AG04450 (cell line): ENCODE results near the gene FBXL15. TPM values are rescaled to one million over a fixed set of nuclear protein-coding genes. Genes with fewer than 3 reads are reported as not detected.
A peak's percentile ranks its signal among the peaks of the same experiment; 100 is the strongest.

Experiments
- CTCF ChIA-PET: fragments of 300-600, 350-600 bp; formaldehyde crosslinking; extraction: SDS; loops from one replicate; lab custom pipeline; 2022; ENCODE audit warnings: antibody characterized with exemption, inconsistent platforms; lab: Charles Lee
- POLR2A ChIA-PET: fragments of 350-600 bp; formaldehyde crosslinking; extraction: SDS; loops from one replicate; lab custom pipeline; 2021; ENCODE audit warnings: antibody characterized with exemption, inconsistent platforms; lab: Yijun Ruan, JAX
- DNase-seq: peaks from one replicate; pipeline ENCODE4 v3.0.0-alpha.2; 2011; ENCODE audit warnings: low read depth, low spot score
- H3K27ac ChIP-seq: one replicate; pipeline ENCODE4 v1.5.1; 2012; ENCODE audit warnings: low read depth, low read length, control low read depth
- H3K27me3 ChIP-seq: one replicate; pipeline ENCODE4 v1.6.0; 2012; ENCODE audit warnings: low read length; ENCODE audit not compliant: control insufficient read depth, insufficient read depth
- H3K4me3 ChIP-seq: 2 replicates; pipeline ENCODE4 v1.5.1; 2011; ENCODE audit warnings: mild to moderate bottlenecking, low read depth, low read length, control low read depth
- H3K9me3 ChIP-seq: 2 replicates; pipeline ENCODE4 v1.5.1; 2012; ENCODE audit warnings: low read length; ENCODE audit not compliant: control insufficient read depth, insufficient read depth
- polyA plus RNA-seq: library from polyadenylated mRNA; depleted of rRNA; stranded (reverse); fragments of >200 nt; gene quantifications from 2 replicates; pipeline ENCODE4 v1.2.3, GENCODE V29; 2011
- TF ChIP-seq, protein P1 (sequence below): IDR thresholded peaks from 2 replicates; pipeline ENCODE4 v1.5.1; 2011; ENCODE audit warnings: low read depth, low read length, control low read depth, inconsistent platforms

The FBXL15 gene
- polyA plus RNA-seq, 1 experiment, result 2.7 TPM

DNA sequence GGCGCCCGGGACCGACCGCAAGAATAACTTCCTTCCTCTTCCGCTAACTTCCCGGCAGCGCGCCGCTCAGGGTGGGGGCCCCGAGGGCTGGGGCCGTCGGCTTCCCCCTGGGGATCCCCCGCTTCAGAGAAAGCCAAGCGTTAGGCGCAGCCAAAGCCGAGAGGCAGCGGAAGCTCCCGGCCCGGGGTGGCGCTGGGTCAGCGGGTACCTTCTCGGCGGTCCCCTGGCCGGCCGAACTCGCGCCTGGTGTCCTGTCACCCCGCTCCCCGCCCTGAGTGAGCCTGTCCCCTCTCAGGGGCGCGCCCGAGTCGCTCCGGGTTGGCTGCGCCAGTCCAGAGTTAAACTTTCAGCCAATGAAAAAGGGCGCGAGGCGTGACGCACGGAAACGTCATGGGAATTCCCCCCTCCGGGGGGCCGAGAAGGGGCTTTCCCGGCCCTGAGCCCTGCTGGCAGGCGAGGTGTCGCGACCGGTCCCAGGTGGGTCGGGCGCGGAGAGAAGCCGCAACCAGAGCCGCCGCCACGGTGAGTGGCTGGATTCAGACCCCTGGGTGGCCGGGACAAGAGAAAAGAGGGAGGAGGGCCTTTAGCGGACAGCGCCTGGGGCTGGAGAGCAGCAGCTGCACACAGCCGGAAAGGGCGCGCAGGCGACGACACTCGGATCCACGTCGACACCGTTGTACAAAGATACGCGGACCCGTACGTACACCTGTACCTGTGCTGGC lies 26.4 kb upstream of the FBXL15 start:
- peak overlapping the region; percentile 82 for H3K4me3 ChIP-seq
- H3K27ac ChIP-seq, result peak overlapping the region; percentile 99
- peaks cover 3% of the 10 kb centered on the region for H3K27me3 ChIP-seq
- peak; percentile 82 for DNase-seq
- ChIA-PET CTCF (interaction anchor here (0.6 to 3.3 kb wide), 27 partner anchors 8 to 234 kb away, joined by 3 to 28 read pairs (median 5); partner anchors contain the start of genes ELOVL3 and FBXL15), POLR2A (interaction anchor here (0.7 to 1.0 kb wide), 2 partner anchors 82 to 164 kb away, joined by 3 read pairs; no protein-coding TSS in a partner anchor)
- no peaks in the 10 kb centered on the region; the same call in 1 of the 2 replicates for H3K9me3 ChIP-seq
- TF ChIP-seq, protein P1, sequence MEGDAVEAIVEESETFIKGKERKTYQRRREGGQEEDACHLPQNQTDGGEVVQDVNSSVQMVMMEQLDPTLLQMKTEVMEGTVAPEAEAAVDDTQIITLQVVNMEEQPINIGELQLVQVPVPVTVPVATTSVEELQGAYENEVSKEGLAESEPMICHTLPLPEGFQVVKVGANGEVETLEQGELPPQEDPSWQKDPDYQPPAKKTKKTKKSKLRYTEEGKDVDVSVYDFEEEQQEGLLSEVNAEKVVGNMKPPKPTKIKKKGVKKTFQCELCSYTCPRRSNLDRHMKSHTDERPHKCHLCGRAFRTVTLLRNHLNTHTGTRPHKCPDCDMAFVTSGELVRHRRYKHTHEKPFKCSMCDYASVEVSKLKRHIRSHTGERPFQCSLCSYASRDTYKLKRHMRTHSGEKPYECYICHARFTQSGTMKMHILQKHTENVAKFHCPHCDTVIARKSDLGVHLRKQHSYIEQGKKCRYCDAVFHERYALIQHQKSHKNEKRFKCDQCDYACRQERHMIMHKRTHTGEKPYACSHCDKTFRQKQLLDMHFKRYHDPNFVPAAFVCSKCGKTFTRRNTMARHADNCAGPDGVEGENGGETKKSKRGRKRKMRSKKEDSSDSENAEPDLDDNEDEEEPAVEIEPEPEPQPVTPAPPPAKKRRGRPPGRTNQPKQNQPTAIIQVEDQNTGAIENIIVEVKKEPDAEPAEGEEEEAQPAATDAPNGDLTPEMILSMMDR, result no peak

DNA sequence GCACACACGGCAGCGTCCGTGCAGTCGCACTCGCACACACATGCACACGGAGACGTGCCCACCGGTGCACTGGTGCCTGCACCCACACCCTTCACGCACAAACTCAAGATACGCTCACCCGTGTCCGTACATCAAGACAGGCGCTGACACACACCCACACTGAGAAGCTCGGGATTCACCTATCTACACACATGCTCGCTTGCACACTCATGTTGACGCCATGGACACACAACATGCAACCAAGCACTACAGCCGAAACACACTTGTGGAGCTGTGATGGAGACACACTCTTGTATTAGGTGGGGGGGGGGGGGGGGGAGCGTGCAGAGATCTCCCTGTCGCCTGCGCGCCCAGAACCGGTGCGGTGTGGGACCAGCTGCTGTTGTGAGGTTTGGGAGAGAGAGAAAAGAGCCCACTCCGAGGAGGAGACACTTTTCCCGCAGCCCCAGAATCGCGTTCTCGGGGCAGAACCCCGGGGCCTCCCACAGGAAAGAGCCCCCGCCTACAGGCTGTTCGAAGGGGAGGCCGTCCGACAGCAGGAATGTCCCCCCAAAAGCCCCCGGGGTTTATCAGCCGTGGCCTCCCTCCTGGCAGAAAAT lies 25.7 kb upstream of the FBXL15 start:
- TF ChIP-seq, protein P1, result no peak
- Histone ChIP-seq H3K27ac (peak overlapping the region; percentile 99), H3K4me3 (peak overlapping the region; percentile 82), H3K27me3 (peaks cover 3% of the 10 kb centered on the region), H3K9me3 (no peaks in the 10 kb centered on the region; the same call in 1 of the 2 replicates)
- ChIA-PET POLR2A (interaction anchor here (1.7 kb wide), 1 partner anchor 9 kb away, joined by 4 read pairs; no protein-coding TSS in a partner anchor), CTCF (interaction anchor here (0.6 to 3.3 kb wide), 5 partner anchors 9 to 272 kb away, joined by 3 to 15 read pairs (median 4); no protein-coding TSS in a partner anchor)
- no peak for DNase-seq

DNA sequence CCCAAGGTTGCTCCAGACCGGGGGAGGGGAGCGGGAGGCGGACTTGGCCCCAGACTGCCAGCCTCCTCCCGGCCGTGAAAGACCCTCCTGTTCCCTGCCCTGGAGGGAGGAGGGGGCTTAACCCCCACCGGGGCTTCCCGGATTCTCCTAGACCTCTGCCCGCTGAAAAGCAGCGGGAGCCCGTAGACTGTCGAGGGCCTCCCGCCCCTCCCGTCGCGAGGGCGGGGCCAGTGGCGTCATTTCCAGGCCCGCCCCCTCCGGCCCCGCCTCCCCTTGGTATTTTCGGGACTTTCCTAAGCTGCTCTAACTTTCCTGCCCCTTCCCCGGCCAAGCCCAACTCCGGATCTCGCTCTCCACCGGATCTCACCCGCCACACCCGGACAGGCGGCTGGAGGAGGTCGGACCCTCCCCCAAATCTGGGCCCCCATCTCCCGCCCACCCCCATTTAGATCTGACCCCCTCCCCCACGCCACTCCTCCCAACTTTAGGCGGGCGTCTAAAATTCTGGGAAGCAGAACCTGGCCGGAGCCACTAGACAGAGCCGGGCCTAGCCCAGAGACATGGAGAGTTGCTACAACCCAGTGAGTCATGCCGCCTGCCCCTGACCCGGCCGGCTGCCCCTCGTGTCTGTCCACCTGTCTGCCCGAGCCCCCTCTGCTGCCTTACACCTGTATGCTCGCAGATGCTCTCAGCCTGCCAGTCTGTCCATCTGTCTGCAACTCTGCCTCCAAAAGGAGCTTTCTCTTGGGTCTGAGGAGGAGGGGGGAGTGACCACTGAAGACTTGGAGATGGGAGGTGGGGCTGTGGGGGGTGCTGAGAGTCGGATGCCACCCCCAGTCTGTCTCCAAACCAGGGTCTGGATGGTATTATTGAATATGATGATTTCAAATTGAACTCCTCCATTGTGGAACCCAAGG lies 25.0 kb upstream of the FBXL15 start, which contains the start of gene NFKB2:
NFKB2 (plus strand) TSS at position 306 of the 917 bp plus-strand sequence; CDS start at position 561, 255 bp downstream.
- ChIA-PET CTCF (interaction anchor here (0.6 to 3.3 kb wide), 7 partner anchors 8 to 272 kb away, joined by 3 to 15 read pairs (median 3); no protein-coding TSS in a partner anchor), POLR2A (interaction anchor here (1.1 to 1.7 kb wide), 2 partner anchors 10 to 11 kb away, joined by 3 to 4 read pairs; no protein-coding TSS in a partner anchor)
- Histone ChIP-seq H3K4me3 (peak within 1 kb of the TSS; percentile 82), H3K9me3 (no peaks in the 10 kb centered on the region; the same call in 1 of the 2 replicates), H3K27me3 (no peaks in the 10 kb centered on the region), H3K27ac (peak within 1 kb of the TSS; percentile 99)
- TF ChIP-seq, protein P1, result no peak
- peak; percentile 61 for DNase-seq

GRCh38 chr10:102396317-102396650 lies 24.4 kb upstream of the FBXL15 start:
- Histone ChIP-seq H3K4me3 (peak overlapping the region; percentile 82), H3K27ac (no peak overlapping the region), H3K9me3 (no peaks in the 10 kb centered on the region; the same call in 1 of the 2 replicates), H3K27me3 (no peaks in the 10 kb centered on the region)
- ChIA-PET CTCF (interaction anchor here (0.8 kb wide), 1 partner anchor 8 kb away, joined by 3 read pairs; no protein-coding TSS in a partner anchor), POLR2A (interaction anchor here (1.1 to 1.7 kb wide), 2 partner anchors 11 kb away, joined by 3 to 4 read pairs; no protein-coding TSS in a partner anchor)
- DNase-seq, result no peak
- TF ChIP-seq, protein P1, result no peak
